NCI-H1436 (cell line): ENCODE results near the gene PRIMA1.

Source experiments
- DNase-seq: peaks from one replicate; lab custom pipeline; 2025; lab: John Stamatoyannopoulos, UW

The PRIMA1 gene

DNA sequence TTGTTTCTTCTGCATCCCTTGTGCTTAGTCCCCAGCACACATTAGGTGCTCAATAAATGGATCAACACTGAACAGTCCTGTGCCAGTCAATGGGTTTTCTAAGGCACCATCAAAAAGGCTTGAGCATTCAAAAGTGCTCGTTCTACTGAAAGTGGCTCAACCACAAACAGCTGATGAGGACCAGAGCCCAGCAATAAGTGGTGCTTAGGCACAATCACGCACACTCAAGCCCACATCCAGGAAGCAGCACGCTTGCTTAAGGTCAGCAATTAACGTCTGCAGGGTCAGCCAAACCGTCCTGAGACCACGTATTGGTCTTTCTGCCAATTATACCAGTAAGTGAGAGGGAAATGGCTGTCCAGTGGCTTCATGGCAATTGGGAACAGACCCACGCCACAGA is 56.5 kb downstream of the PRIMA1 start:
- no peak for DNase-seq

DNA sequence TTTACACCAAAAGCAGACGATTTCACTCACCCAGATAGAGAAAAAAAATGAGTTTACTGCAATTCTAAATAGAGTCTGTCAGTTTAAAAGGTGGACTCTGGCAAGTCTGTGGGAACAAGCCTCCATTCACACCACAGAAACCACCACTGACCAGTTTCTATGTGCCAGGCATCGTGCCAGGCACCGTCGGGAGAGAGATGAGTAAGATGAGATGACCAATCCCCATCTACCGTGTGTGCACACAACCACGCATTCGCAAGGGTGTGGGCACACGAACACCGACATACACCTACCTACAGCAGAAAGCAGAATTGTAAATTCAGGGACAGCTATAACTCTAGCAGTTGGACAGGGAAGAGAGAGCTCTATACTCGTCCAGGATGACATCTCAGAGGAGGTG is 58.3 kb downstream of the PRIMA1 start:
- no peak for DNase-seq

DNA sequence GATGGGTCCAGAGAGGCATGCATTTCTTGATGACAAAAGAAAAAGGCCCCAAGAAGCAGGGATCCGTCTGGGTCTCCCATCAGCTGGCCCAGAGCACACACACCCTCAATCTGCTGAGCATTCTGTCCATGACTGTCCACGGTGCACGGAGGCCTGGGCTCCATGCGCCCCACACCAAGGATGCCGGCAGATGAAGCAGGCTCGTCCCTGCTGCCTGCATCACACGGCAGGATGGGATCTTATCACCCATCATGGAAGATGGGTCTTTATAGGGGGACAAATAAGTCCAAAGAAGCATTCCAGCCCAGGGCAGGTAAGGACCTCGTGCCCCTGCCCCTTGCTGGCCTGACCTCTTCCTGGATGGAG is 59.7 kb downstream of the PRIMA1 start:
- no peak for DNase-seq

DNA sequence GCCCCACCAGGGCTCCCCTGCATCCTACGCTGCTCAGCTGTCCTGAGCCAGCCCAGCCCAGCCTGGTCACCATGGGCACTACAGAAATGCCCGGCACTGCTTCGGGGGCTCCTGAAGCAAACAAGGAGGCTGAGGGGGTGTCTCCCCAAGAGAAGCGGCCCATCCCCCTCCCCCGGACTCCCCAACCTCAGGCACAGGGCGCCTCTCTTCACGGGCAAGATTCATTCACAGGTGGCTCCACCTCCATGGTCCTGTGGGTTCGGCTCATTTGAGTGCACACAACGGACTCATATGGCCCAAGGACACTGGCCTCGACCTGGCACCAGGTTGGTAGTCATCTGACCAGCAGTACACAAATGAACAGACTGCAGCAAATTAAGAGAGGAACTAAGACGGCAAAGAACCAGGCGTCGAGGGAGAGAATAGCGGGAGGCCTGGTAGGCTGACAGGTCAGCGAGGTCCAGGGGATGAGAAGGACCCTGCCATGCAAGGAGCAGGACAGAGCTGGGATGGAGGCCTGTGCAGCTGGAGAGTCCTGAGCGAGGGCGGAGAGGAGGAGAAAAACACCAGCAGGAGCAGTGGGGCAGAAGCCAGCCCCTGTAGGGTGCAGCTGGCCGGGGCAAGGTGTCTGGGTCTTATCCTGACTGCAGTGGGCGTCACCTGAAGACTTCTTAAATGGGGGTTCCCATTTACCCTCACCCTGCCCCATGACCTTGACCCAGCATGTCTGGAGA is 60.2 kb downstream of the PRIMA1 start:
- DNase-seq = no peak

DNA sequence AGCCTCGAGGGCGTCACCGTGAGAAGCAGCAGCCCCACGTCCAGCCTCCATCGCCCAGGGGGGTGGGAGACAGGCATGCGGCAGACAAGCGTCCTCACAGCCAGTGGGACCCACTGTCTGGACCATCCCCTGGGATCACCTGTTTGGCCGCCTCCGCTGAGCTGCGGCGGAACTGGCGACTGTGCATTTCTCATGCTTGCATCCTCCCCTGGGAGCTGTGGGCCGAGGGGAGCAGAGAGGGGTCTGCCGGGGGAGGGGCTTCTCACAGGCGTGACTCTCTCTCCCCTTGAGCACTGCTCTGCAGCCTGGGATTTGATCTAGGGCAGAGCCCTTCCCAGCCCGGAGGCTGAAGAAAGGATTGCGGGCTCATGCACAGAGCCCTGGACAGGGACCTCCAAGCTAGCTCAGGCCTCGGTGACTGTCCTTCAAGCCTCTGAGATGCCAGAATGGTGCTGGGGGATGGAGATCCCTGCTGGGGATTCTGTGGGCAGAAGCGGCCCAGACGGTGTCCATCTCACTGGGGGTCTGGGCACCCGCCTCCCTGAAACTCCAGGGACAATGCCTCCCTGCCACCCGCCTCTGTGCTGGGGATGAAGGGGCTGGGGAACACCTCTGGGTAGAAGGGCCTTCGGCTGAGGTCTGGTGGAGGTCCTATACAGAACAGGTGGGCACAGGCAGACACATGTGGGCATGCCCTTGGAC is 61.1 kb downstream of the PRIMA1 start:
- DNase-seq = no peak

DNA sequence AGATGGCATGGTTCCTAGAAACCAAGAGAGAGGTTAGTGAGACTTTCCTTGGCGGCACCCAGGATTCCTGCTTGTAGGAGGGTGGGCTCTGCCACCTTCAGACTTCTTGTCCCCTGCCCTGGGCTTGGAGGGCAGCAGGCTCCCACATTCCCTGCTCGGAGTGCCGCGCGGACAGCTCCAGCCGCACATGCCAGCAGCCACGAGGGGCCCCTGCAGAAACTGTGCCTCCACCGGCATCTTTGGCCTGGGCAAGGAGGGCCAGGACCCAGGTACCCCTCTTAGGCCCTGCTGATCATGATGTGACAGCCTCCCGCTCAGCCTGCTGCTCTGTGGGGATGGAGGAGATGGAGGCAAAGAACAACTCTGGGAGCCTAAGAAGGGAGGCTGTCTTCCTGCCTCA is 62.3 kb downstream of the PRIMA1 start:
- no peak for DNase-seq

DNA sequence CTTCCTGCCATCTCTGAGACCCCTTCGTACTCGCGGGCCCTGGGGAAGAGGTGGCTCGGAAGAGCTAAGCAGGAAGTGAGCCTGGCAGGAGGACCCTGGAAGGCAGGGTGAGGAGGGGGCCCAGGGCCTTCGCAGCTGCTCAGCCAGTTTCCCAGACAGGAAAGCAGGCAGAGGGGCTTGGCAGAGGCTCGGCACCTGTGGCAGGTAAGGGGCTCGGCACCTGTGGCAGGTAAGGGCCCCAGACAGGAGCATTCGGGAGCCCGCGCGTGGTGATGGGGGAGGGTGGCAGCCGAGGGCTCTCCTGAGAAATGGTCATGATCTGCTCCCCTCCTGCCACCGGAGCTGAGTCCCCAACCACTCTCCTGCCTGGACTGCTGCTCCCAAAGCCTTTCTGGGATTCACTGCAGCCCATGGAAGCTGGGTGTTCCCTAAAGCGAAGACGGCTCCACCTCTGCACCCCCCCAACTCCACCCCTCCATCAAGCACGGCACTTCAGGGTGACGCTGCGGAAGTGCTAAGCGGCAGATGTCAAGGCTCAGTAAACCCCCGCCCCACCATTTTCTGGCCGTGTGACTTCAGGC is 63.2 kb downstream of the PRIMA1 start:
- DNase-seq = no peak

DNA sequence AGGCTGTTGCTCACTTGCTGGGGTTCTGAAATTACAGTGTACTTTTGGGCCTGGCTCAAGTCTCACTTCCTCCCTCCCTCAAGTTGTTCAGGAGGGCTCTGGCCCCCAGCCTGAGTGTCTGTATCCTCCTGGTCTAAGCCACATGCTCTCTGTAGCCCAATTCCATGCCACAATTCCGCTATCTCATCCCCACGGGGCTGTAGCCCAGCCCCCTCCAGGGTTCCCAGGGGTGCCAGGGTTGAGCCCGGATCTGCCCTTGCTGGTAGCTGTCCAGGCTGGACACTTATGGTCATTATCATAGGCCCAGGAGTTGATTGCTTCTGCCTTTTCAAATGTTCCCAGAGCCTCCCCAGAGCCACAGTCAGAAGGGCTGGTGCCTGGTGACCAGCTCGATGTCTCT is 65.3 kb downstream of the PRIMA1 start:
- no peak for DNase-seq

DNA sequence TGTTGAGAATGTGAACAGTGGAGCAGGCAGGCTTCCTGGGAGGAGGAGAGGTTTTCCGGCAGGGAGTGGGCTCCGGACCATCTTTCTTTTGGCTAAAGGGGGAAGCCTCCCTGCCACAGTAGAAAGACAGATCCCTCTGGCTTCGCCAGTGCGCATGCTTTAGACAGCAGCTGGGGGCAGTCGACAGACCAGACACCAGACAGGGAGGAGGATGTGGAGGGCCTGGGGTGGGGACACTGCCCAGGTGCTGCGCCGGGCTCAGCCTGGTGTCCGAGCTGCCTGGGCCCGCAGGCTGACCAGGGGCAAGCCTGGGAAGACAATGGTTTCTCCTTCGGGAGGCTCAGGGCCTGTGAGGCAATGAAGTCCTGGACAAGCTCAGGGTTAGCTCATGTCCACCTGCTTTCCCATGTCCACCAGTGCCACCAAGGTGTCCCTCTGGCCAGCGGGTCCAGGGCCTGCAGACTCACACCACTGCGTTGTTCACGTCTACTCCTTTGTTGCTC is 67.3 kb downstream of the PRIMA1 start:
- no peak for DNase-seq

DNA sequence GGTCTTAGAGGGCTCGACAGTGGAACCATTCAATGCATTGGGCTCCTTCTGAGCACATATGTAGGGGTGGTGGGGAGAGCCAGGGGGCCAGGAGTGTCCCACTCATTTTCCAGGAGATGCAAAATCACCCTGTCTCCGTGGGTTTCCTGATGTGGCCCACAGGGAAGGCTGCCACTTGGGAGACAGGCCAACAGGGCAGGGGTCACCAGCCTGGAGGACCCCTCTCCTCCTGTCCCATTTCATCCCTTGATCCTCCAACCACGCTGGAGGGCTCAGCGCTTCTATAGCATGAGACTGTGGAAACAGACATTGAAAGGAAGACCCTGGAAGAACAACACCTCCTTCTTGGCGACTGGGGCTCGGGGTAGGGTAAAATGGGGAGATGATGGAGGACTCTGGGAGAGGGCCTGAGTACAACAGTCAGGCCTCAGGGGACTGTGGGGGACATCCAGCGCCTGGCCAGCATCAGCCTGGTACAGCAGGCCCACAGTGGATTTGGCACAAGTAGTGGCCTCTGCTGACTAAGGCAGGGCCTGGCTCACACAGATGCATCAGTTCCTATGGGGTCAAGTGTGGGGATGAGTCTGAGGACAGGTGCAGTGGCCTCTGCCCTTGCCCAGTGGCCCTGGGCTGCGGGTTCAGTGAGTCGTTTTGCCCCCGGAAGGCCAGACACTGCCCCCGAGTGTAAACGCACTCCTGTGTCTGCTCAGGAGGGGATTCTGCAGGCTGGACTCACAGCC is 68.0 kb downstream of the PRIMA1 start:
- no peak for DNase-seq

DNA sequence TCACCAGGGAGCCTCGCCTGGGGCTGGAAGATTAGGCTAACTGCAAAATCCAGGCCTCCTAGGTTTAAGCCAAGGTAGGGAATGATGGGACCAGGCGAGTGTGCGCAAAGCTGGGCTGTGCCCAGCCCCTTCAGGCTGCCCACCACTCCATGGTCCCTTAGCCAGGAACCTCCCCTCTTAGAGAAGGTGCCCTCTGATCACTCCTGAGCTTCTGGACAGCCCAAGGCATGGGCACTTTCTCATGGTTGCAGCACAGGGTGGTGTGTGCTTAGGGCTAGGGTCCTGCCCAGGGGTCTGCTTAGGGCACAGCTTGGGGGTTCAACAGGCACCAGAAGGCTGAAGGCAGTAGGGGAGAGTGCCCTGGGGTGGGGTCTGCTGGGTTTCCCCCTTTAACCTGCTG is 69.0 kb downstream of the PRIMA1 start:
- DNase-seq = no peak

DNA sequence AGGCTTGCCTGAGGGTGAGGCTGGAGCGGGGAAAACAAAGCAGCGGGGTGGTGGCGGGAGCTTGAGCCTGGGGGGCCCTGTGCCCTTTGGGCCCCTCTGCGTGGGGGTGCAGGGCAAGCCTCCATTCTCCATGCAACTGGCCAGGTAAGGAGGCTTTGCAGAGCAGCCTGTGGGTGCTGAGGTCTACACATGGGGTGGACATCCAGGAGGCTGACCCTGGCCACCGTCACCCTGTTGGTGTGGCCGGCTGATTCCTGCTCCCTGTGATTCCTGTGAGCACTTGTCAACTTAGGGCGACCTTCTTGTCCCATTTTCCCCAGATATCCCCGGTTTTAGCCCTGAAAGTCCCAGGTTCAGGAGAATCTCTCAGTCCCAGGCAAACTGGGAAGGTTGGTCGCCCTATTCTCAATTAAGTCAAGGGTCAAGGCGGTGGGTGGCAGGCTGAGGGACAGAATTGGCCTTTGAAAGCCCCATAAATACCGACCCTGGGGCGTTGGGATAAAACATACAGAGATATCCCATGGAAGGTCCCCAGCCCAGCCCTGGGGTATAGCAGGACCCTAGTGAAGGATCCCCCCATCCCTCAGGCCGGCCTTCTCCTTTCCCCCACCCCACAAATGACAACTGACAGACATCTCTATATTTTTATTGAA is 70.5 kb downstream of the PRIMA1 start:
- DNase-seq = no peak

DNA sequence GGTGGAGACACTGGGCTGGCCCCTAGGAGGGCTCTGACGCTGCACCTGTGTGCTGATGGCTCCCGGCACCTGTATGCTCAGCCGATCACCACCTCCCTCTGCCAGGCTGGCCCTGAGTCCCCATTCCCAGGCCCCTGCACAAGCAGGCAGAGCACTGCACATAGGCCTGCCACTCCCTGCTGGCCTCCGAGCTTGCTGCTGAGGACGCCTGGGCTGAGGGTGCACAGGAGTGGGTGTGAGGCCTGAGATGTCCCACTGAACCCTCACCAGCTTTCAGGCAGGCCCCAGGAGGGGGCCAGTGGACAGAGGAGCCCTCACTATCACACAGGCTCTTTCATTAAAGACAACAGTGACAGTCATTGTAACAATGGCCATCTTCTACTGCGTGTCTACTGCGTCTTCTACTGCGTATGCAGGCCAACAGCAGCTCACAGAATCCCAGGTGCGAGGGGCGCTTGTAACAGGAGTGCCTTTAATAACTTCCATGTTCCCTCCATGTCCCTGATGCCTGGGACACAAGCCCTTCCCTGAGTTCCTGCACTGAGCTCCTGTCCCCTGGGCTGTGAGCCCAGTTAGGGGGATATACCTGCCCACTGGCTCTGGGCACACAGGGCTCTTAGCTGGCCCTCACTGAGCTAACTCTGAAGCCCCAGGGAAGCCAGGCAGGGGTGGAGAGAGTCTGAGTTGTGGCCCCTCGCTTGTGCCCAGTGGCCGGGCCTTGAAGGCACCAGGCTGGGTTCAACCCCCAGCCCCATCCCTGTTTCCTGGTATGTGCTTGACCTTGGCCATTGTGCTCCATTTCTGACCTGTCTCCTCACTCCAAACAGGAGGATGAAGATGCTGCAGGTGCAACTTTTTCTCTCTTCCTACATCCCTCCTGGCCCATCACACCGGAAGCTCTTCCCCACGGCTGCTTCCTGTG is 71.3 kb downstream of the PRIMA1 start:
- no peak for DNase-seq

DNA sequence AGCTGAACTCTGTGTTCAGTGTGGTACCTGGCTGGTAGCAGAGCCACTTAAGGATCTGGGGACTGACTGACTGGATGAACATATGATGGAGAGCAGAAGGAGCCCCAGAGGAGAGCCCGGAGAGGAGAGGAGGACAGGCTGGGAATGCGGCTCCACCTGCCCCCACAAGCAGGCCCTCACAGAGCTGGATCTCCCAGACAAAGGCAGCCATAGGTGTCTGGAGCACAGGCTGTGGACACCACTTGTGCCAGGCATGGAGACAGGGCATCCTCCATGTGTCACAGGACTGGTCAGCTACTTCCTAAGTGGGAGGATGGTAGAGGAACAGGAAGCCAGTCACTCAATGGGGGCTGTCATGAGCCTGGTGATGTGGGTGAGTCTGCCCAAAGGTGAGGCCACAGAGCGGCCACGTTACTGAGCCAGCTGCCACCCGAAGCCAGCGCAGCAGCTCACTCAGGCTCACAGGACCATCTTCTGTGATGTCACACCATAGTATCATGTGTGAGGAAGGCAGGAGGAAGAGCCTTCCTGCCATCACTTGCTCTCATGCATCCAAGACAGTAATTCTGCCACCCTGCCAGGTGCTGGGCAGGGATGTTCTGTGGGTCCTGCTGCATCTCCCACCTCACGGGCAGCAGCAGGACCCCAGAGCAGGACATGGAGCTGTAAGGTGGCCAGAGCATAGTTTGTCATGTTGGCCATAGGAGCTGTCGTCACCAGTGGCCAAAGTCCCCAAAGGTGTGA is 72.1 kb downstream of the PRIMA1 start:
- no peak for DNase-seq

DNA sequence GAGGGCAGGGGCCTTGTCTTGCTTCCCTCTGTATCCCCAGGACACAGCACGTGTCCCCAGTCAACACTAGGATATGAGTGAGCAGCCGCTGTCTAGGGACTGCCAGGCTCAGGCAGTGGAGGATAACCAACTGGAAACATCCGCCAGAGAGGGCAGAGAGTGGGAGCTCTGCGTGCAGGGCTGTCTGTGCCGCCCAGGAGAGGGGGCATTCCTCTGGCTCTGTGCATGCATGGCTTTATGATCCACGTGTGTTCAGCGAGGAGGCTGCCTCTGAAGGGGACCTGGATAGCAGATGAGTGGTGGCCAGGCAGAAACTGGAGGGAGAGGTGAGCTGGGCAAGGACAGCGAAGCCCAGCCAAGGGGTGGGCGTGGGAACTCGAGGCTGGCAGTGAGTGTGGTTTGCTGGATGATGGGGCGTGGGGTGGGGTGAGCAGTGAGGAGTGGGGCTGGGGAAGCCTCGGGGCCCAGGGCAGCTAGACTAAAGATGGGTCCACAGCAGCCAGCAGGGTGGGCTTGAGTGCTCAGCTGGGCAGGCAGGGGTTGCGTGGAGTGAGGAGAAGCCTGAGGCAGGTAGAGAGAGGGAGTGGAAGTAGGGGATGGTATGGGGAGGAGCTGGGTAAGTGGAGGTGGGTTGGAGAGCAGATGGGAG is 72.9 kb downstream of the PRIMA1 start:
- DNase-seq = no peak

DNA sequence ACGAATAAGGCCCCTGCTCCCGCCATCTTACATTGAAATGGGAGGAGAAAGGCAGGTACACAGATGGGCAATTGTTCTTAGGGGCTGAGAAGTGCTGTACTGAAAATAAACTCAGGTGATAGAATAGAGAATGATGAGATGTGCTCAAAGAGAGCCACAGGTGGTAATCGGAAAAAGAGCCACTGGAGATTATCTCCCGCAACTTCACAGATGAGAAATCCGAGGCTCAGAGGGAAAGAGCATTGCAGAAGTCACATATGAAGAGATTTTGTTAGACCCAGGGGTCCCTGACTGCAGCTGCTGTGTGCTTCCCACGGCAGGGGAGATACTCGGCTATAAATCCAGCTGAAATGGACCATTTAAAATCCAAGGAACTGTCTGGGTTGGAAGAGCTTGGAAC is 73.7 kb downstream of the PRIMA1 start:
- DNase-seq = no peak

DNA sequence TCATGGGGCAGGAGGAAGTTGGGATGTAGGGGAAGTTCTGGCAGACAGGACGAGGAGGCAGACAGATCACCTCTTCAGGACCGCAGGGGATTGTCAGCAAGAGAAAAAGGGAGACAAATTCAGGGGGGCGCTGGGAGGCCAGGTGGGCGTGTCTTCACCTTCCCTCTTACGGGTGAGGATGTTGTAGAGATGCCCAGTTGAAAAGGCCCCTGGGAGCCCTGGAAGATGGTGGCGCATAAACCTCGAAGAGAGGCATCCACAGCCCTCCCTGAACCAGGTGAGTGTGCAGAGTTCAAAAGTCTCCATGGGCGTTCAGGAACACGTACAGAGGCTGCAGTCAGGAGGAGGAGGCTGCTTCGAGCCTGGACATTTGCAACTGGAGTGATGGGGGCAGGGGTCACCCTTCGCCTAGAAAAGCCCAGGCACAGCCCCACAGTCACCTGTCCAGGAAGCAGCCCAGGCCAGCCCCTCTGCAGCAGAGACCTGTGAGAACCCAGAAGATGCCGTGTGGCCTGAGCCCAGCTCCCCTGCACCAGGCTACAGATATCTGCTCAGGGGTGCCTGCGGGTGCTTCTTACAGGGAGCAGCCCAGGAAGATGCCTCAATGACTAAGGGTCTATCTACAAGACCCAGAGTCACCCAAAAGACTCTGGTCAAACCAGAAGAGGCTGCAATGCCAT is 74.4 kb downstream of the PRIMA1 start:
- no peak for DNase-seq

DNA sequence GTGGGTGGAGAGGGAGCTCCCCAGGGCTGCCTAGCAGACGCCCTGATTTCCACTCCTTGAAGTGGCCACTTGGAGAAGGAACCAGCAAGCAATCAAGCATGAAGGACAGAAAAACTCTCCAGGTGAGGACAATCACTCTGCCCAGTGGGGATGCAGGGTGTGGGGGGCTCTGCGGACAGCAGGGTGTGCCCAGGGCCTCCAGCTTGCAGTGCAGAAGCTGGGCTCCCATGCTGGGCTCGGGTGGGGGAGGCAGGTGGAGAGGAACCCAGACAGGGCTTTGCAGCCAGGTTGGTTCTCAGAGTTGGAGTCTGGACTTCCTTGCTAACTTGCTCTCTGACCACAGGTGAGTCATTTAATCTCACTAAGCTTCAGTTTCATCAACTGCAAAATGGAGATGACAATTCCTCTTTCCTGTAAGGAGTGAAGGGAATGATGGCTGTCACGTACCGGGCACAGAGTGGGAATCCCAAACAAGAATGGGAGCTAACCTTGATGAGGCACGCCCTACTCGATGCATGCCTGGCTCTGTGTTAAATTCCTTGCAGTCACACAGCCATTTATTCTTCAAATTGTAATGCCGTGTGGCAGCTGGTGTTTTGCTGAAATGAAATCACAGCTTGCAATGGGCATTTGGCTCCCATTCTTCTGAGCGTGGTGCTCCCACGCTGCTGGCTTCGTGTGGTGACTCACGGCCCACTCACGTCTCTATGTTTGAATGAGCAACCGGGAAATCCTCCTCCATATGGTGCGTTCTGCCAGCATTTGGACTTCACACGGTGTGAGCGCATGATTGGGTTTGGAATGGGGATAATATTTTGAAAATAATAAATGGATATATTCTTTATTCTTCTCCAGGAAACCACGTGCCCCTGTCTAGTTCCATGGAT is 75.2 kb downstream of the PRIMA1 start:
- DNase-seq = no peak
